HG03469 (cell line): Measurements from ENCODE around the gene TENM4.

Experiments
- ATAC-seq: cut with Tn5 transposase; IDR thresholded peaks from one replicate; pipeline ENCODE4 v1.9.1; 2021; ENCODE audit warnings: mild to moderate bottlenecking, moderate library complexity, moderate number of reproducible peaks; ENCODE audit not compliant: unreplicated experiment

Gene TENM4

DNA sequence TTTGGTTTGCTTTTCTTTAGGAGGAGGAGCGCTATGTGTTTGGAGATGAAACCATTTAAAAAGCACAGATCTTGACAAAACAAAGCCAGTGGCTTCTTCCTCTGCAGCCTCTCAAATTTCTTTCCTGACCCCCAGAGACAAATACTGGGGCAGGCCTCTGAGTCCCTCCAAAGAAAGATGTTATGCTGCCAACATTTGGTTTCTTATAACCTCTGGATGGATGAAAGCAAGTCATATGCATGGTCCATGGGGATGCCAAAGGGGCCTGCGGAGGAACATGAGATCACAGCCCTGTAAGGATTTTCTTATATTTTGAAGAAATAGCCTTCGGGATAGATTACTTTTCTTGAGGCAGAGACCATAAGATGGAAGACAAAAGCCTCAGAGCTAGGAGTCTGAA lies 179.1 kb downstream of the TENM4 start:
- ATAC-seq: no peak

DNA sequence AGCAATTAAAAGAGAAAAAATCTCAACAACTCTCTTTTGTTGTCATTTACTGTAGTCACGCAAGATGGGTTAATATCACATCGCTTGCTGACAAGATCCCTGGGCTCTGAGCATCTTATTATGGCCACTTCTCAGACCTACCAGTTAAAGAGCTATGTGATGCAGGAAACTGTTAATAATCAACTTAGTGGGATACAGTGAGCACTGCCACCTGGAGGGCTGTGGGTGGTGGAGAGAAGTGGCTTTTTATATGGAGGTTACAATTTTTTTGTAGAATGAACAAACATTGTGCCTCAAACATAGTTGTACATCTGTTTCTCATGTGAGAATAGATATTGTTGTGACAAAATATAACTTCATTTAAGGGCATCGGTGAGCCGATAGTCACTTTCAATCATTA lies 181.0 kb downstream of the TENM4 start:
- no peak for ATAC-seq

DNA sequence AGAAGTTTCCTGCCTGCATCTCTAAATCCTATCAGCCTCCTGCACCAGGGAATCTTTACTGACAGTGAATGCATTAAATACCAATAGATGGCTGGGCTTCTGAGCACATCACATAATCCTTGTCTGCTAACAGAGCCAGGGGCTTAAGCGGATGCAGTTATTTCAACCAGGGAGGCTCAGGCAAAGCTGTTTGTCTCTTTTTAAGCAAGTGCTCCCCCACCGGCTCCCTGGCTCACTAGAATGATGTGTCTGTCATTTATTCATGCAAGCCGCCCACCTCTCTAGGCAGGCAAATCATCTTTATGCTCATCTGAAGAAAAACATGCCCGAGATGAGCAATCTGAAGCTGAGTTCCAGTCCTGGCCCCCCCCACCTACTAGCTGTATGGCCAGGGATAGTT lies 182.3 kb downstream of the TENM4 start:
- ATAC-seq: no peak

DNA sequence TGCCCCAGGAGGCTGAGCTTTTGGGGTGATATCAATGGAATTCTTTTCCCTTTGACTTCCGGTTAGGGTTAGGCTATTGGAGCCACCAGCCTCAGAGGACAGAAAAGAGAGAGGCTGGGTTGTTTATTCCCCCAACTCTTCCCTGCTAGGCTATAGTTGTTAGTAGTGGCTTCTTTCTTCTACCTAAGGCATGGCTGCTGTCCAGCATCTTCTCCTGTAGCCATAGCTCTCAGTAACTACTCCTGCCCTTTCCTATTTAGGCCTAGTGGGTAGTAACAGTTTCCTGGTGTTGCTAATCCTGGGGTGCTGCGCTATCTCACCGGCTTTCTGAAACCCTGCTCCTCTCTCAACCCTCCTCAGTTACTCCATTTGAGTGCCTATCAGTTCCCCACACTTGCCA lies 184.9 kb downstream of the TENM4 start:
- no peak for ATAC-seq

DNA sequence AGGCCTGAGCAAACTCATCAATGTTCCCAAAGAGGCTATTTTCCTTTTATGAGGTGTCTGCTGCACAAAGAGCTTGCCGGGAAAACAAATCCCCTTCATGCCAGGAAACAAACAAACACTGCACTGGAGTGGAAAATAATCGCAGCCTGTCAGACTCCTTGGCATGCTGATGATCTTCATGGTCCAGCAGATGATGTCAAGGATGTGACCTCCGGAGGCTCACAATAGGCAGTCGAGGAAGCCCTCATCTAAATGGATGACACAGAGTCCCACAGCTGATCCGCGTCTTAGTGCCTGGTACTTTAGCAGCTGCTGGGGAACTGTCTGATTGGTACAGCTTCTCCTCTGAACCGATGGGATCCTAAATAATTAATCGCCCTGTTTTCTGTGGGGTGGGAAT lies 187.6 kb downstream of the TENM4 start:
- ATAC-seq: no peak

DNA sequence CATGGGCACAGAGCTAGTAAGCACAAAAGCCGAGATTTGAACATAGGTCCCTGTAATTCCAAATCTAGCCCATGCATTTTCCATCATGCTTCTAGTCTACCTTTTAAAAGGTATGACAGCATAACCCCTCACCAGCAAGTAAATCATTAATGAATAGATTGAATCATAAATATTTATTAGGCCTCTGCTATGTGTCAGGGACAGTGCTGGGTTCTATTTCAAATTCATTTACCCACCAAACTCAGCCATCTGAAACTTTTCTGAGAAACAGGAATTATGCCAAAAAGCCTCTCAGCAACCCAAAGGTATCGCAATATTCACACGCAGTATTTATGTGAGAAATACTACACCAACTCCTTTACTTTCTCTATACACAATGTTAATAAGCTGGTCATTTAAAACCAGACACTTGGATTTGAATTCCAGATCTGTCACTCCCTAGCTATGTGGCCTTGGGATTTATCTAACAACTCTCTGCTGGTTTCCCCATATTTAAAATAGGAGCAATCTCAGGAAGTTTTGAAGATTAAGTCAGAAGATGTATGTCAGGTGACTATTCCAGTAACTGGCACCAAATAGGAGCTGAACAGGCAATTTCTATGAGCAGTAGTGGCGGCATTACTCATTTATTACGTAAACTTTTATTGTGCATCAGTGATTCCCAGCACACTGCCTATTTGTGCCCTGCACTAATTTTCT lies 191.4 kb downstream of the TENM4 start:
- no peak for ATAC-seq

DNA sequence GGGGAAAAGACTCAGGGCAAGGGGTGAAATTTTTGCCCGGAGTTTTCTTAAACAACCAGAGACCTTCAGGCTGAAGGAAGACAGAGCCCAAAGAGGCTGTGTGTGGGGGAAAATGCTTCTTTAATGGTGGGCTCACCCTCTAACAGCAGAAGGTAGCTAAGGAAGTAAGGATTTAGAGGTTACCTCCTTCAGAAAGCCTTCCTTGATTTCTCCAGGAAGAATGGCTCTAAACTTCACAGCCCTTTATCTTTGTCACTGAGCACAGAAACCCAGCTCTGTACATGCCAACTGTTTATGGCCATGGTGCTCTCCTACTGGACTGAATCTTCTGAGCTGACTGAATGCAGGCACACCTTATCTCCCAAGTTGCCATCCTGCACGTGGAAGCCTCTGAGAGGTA lies 196.0 kb downstream of the TENM4 start:
- no peak for ATAC-seq

DNA sequence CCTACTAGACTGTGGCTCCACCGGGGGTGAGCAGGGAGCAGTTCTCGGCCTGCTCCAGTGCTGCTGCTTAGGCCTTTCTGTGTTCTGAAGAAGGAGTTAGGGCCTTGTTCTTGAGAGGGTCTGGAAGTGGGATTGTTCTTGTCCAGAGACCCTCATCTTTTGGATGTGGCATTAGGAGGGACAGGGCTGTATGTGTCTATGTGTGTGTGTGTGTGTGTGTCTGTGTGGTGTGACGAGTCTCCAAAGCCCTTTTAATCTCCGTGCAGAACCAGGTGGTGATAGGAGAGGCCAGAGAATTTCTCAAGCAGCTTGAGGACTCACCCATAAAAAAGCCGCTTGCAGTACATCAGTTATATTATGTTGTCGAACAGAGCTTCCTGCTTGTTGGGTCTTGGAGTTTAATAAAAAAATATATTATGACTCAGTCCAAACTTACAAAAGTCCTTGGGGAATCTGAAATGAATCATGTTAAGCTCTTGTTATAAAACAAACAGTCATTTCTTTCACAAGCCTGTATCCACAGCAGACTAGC lies 196.5 kb downstream of the TENM4 start:
- ATAC-seq: no peak

DNA sequence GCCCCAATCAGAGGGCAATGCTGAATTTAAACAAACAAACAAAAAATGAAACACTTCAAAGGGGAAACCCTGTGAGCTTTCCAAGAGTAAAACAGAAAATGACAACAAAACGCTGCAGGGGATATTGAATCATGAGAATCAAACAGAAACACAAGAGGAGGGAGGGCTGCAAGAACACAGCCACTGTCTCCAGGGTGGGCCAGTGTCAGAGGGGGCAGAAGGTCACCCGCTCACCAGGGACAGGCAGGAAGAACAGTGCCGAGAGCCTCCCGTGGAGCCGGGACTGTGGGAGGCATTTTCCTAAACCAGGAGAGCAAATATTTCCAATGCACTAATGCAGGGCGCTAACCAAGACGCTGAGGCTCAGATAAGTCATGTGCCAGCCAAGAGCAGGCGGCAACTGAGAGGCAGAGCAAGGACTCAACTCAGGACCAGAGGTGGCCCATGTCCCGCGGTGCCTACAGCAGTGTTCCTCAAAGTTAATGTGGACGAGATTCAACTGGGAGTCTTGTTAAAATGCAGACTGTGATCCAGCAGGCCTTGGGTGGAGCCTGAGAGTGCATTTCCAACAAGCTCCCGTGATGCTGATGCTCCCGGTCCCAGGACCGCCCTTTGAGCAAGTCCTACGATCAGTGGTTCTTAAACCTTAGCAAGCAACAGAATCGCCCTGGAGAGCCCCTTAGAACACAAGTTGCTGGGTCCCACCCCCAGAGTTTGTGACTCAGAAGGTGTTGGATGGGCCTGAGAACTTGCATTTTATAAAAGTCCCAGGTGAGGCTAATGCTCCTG lies 197.2 kb downstream of the TENM4 start:
- no peak for ATAC-seq

DNA sequence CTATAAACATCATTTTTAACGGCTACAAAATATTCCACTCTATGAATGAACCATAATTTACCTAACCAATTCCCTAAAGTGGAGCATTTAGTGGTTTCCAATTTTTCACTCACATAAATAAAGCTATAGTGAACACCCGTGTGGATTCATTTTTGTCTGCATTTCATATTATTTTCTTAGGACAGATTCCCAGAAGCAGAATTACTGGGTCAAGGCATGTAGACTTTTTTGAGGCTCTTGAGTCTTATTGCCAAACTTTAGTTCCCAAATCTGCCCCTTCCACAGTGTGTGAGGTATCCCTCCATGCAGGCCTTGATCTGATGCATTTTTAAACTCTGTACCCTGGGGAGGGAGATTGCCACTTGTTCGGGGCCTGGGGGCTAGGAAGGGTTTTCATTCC lies 198.2 kb downstream of the TENM4 start:
- no peak for ATAC-seq

DNA sequence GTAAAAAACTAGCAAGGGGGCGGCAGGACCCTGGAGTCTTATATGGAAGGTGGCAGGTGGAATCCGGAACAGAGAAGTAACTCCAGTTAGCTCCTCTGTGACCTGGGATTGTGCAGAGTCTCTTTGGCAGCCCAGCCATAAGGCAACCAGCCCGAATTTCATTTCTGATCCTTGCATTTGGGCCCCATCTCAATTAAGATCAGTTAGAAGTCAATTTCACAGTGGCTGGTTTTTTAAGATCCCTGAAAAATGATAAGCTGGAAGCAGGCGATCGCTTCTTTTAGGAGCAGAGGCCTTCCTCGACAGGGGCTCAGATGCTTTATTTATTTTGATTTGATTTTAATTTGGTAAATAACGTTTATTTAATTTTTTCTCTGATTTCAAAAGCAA lies 199.0 kb downstream of the TENM4 start:
- no peak for ATAC-seq

DNA sequence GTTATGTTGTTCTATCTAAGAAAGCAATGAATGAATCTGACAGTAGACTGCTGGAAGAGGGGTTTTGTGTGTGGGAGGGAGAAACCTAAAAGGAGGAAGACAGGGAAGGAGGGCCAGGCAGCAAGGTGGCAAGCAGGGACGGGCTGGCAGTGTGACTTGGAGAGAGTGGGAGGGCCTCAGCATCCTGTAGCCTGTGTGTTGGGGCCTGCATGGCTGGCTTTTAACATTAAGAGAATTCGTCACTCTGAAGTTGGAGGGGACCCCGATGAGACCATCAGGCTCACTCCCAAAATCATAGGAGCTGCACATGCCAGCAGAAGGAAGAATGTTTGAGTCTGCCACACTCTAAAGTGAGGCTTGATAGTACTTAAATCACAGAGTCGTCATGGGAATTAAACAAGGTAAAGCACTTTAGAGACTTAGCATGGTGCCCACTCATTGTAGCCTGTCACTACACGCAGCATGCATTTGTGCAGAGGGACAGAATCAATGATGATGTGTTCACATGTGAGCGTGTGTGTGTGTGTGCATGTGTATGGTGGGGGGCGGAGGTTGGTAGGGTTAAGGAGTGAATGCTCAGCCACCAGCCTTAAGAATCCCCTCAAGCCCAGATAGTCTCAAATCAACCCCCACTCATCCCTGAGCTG lies 199.5 kb downstream of the TENM4 start:
- ATAC-seq: no peak

DNA sequence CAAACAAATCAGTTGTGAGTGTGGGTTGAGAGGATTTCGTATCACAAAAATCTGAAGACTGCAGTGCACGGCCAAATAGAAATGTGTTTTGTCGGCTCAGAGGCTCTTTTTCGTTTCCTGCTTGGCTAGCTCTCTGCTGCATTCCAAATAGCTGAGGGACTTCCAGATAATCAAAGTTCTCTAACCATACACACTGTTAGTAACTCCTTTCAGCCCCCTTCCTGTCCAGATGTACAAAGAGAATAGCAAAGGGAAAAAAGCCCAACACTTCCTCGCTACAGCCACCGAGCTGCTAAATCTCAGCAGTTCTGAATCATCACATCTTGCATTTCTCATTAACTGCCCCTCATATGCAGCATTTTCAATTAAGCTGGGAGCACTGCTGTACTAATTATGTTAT lies 203.1 kb downstream of the TENM4 start:
- no peak for ATAC-seq

DNA sequence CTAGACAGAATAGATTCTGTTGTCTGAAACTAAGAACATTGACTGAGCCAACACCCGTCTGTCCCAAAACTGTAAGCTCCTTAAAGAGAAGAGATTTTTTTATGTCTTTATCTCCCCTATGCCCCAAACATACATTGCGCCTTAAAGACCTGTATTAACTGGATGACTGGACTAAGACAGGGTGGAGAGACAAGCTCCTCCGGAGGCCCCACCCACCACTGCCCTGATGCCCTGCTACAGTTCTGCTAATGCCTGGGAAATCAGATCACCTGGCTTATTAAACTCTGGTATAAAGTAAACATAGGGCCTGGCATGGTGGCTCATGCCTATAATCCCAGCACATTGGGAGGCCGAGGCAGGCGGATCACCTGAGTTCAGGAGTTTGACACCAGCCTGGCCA lies 203.7 kb downstream of the TENM4 start:
- no peak for ATAC-seq

DNA sequence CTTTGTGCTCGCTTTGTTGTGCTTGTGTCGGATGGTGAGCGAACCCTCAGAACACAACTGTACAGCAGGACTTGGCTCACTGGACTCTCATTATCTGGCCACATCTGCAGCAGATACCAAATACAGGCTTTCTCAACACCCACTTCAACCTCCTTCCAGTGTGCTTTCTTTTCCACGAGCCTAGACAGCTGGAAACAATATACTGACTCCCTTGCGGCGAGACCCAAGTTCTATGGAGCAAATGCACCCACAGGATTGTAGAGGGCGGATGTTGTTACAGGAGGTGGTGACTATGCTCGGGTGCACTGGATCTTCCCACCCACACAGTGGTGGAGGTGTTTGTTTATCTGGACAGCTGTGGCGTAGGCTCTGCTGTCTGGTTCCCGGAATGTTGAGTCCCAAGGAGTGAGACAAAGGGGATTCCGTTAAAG lies 204.3 kb downstream of the TENM4 start:
- no peak for ATAC-seq

DNA sequence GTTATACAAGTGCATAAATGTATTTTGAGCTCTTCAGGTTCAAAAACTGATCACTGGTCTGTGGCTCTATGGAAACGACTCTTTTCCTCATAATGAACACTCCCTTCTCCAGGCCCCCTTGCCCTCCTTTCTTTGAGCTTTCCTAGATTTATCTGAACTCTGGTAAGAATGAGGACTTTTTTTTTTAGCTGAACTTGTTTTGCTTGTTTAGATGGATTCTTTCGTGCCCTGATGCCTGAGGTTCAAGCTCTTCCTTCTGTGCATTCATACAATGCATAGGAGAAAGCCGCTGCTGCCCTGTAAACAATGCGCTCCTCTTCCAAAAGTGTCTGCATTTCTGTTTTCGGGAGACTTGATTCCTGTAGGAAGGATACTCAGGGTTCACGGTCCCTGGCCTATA lies 205.1 kb downstream of the TENM4 start:
- no peak for ATAC-seq

DNA sequence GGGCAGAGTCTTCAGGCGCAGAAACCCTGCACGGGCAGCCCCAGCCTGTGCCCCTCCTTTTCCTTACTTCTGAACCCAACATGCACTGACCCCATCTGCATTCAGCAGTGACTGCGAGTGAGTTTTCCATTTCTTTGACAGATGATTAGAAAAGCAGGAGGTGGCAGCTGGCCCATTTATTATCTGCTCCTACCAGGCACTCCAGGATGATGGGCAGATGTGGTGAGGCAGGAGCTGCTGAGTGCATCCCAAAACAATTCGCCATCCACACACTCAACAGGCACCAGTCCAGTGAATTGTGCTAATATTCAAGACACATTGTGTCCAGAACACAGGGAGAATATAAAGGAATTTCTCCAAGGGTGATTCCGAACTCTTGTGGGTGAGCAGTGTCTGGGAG lies 208.5 kb downstream of the TENM4 start:
- ATAC-seq: no peak

DNA sequence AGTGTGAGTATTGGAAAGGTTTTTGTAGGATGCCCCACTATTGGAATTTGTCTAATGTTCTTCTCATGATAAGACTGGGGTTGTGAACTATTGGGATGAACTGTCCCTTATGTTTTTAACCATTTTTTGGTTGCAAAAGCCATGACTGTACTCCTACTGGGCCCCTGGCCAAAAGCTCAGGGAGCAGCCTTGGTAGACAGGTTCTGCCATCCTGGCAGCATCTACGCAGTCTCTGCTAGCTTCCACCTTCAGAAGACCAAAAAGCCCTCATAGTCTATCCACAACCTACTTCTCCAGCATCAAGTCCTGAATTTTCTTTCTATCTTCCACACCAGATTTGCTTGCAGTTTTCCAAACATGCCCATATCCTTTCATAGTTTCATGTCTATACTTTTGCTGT lies 211.8 kb downstream of the TENM4 start:
- ATAC-seq: no peak

DNA sequence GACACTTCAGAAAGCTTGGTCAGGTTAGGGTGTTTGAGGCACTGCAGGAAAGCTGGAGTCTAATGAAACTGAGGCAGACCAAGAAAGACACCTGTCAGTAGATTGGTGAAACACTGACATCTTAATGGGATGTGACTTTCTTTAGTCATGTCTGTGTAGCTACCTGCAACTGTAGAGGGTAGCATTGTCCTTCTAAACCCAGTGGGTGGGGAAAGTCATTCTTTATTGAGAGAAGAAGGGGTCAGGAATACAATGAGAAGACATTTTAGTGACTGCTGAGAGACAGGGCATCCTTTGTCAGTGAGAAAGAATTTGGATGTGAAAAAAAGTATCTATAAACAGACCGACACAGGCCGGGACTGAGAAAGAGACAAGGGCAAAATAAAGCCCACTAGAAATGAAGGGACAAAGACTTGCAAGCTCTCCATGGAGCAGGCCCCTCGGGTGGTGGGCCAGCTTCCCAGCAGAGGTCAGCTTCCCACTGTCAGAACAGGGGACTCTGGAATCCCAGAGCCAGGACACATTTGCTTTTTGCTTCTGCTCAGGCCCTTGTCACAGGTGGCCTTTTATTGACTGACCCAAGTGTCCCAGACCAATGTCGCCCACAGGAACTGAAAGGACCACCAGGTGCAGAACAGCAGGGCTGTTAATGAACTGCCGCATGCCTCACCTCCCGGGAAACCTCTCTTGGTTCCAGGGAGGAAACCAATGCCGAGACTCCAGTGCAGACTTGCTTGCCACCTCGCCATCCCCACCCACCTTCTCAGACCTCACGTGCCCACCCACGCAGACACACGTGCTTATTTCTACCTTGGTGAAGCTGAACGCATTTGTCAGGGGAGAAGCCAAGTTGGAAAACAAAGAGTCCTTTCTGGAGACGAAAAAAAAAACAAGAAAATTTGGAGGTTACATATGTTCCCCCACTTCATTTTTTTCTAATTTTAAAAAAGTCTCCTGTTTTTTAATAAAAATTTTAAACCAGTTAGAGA lies 212.8 kb downstream of the TENM4 start:
- ATAC-seq: no peak

DNA sequence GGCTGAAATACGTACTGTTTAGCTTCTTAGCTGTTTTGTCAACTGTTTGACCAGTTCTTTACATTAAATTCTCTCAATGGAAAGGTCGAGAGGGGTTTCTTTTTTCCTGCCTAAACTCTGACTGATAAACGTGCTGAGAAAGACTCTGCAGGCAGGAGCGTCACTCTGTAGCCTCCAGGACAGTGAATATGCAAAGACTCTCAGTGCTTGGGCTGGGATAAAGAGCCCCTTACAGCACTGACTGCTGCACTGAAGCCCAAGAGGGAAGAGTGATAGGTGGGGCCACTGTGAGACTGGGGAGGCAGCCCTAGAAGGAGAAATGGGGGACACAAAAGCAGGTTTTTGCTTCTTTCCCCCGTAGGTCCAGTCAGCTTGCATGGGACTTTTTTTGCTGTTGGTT lies 213.5 kb downstream of the TENM4 start:
- no peak for ATAC-seq

DNA sequence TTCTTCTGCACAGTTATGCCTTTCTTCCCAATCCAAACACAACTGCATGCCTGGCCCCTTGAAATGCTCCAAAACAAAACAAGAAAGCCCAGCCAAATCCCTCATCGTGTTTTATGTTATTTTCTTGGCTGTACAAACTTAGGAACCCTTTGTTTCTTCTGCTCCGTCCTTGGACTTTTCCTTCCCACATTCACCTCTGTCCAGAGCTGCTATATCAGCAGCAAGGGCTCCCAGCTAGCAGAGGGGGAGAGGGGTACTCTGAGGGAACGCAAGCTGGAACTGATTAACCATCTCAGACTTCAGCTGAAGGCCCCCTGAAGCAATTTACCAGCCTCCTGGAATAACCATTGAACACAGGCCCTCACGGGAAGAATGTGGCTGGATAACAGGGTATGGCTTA lies 214.7 kb downstream of the TENM4 start:
- ATAC-seq: no peak
